Subcutaneous adipose tissue (tissue), 4 donors: ENCODE results near the gene COL20A1. TPM values are rescaled to one million over a fixed set of nuclear protein-coding genes. Genes with fewer than 3 reads are reported as not detected.

Experiments
- CTCF ChIP-seq: fragments of 450-650 bp; IDR thresholded peaks from one replicate; pipeline ENCODE4 v1.5.1; 2016; ENCODE audit warnings: low read depth, mild to moderate bottlenecking, control low read depth, antibody characterized with exemption, moderate library complexity
- small RNA-seq: library from RNA; depleted of rRNA; stranded (forward); fragments of <200 nt; gene quantifications from one replicate; pipeline ENCODE3, GENCODE V24; 2016
- total RNA-seq, 4 donors: library from RNA; depleted of rRNA; stranded (reverse); fragments of >200 nt; gene quantifications; one replicate each; pipeline ENCODE4 v1.1.0, GENCODE V29; 2016

Gene COL20A1
- total RNA-seq, 4 donors from 2014 or later: not detected

GRCh38 chr20:63384336-63384735 is 91.3 kb downstream of the COL20A1 start:
- no peak for TF ChIP-seq CTCF

Small RNA genes lying within 50 kb of the gene (small RNA-seq; reads per million reads assigned to genes)
- gene MIR4326 (not detected), gene RNU6-994P (not detected)

Other genes with a start within 250 kb of the COL20A1 start
- gene YTHDF1, start 77.1 kb upstream of the COL20A1 start, total RNA-seq: 10 to 100 TPM; 20.9 to 24.3 (median 21.8) TPM
- 1 to 10 TPM in 2 of 4 donors, not detected in 2; 1.3 to 3.9 TPM for gene BIRC7, start 57.3 kb upstream of the COL20A1 start, total RNA-seq
- not detected for gene NKAIN4, start 38.7 kb upstream of the COL20A1 start, total RNA-seq
- gene ARFGAP1, start 20.4 kb upstream of the COL20A1 start, total RNA-seq: 10 to 100 TPM; 16.1 to 46.2 (median 22.7) TPM
- not detected for gene CHRNA4, start 68.2 kb downstream of the COL20A1 start, total RNA-seq
- not detected for gene KCNQ2, start 179.5 kb downstream of the COL20A1 start, total RNA-seq
- not detected for gene EEF1A2, start 205.9 kb downstream of the COL20A1 start, total RNA-seq
- gene PPDPF, start 227.6 kb downstream of the COL20A1 start, total RNA-seq: 100 to 1,000 TPM in 1 of 4 donors, 10 to 100 TPM in 3; 46.9 to 135 (median 63.2) TPM
- under 1 TPM in 3 of 4 donors, not detected in 1; 0.38 to 0.68 (median 0.66) TPM for gene PTK6, start 244.2 kb downstream of the COL20A1 start, total RNA-seq